Esophagus muscularis mucosa (tissue), 4 donors: ENCODE data around the gene NLK. TPM values are rescaled to one million over a fixed set of nuclear protein-coding genes. Genes with fewer than 3 reads are reported as not detected.

Source experiments
- DNase-seq: peaks from one replicate; pipeline ENCODE4 v3.0.0-alpha.2; 2017; ENCODE audit errors: extremely low spot score
- H3K27ac ChIP-seq, 4 donors: fragments of 200-600 bp; sonication (generic); replicated peaks in 1 of 4; 1 replicate in 3 of 4; 2 replicates in 1 of 4; pipeline ENCODE4 v1.5.1; 2016 to 2019; ENCODE audit warnings: mild to moderate bottlenecking in 1 of 4
- H3K27me3 ChIP-seq, 4 donors: fragments of 200-600 bp; sonication (generic); one replicate each; pipeline versions ENCODE4 v1.5.1 to v1.6.0; 2016 to 2019
- H3K36me3 ChIP-seq, 4 donors: fragments of 200-600 bp; sonication (generic); one replicate each; pipeline ENCODE4 v1.5.1; 2016 to 2019
- H3K4me1 ChIP-seq, 4 donors: fragments of 200-600 bp; sonication (generic); one replicate each; pipeline ENCODE4 v1.5.1; 2016 to 2019
- H3K4me3 ChIP-seq, 4 donors: fragments of 200-600 bp; sonication (generic); 1 replicate in 2 of 4; 2 replicates in 2 of 4; pipeline ENCODE4 v1.5.1; 2016 to 2019; ENCODE audit warnings: mild to moderate bottlenecking in 4 of 4, moderate library complexity in 1 of 4
- H3K9me3 ChIP-seq, 4 donors: fragments of 200-600 bp; sonication (generic); 1 replicate in 3 of 4; 2 replicates in 1 of 4; pipeline ENCODE4 v1.5.1; 2016 to 2019
- CTCF ChIP-seq, 3 experiments: fragments of 200-600 bp in 2 of 3; fragments of 450-650 bp in 1 of 3; sonication (generic) in 2 of 3; IDR thresholded peaks; one replicate each; pipeline ENCODE4 v1.5.1; 2017 to 2019; ENCODE audit warnings: antibody characterized with exemption in 3 of 3, mild to moderate bottlenecking in 2 of 3, moderate library complexity in 1 of 3
- EP300 ChIP-seq: sonication (generic); formaldehyde crosslinking; IDR thresholded peaks from one replicate; pipeline ENCODE4 v1.6.1; 2017; ENCODE audit warnings: antibody characterized with exemption
- POLR2A ChIP-seq: fragments of 450-650 bp; IDR thresholded peaks from one replicate; pipeline ENCODE4 v1.6.1; 2017; ENCODE audit warnings: antibody characterized with exemption, moderate library complexity, mild to moderate bottlenecking, low read depth
- POLR2AphosphoS5 ChIP-seq, 2 donors: sonication (generic); formaldehyde crosslinking; IDR thresholded peaks; one replicate each; pipeline ENCODE4 v1.6.1; 2017; ENCODE audit warnings: antibody characterized with exemption in 2 of 2
- WGBS: methylation state at CpG from one replicate; pipeline ENCODE4 v1.1.5; 2018; 5-methylcytosine and 5-hydroxymethylcytosine counted together
- intact Hi-C: fragments of 100-400 bp; cut with DNase I; formaldehyde crosslinking; loops from one replicate; pipeline ENCODE4 v1.15.1; 2023
- total RNA-seq, 4 donors: library from RNA; depleted of rRNA; stranded (reverse); fragments of >200 nt; gene quantifications; one replicate each; pipeline versions ENCODE4 v1.1.0 to v1.2.1, GENCODE V29; 2016

Gene NLK
- total RNA-seq, 4 donors from 2014 or later = 10.1 to 16.2 (median 12.6) TPM

- intact Hi-C loops = no loop called here
- 63% methylated on average over 1 of the region's 1 CpG for WGBS
- Histone ChIP-seq H3K36me3 (no peaks in the 10 kb centered on the region), H3K27me3 (no peaks in the 10 kb centered on the region), H3K4me3 (no peak overlapping the region), H3K4me1 (peaks cover 0 to 19% (median 6%) of the 10 kb centered on the region in 4 donors), H3K27ac (no peak overlapping the region), H3K9me3 (no peaks in the 10 kb centered on the region)
- no peak for DNase-seq
- no peak for TF ChIP-seq EP300
- TF ChIP-seq POLR2AphosphoS5 (IDR thresholded peaks at IDR 0.05) = no peak
- TF ChIP-seq POLR2A = no peak
- no peak for TF ChIP-seq CTCF (IDR thresholded peaks at IDR 0.05)
Observed at GRCh38 chr17:28100936-28101335, 58.5 kb downstream of the NLK start.

- no peaks in the 10 kb centered on the region for H3K9me3 ChIP-seq
- DNase-seq = no peak
- intact Hi-C loops = no loop called here
- H3K36me3 ChIP-seq = no peaks in the 10 kb centered on the region
- peaks cover 0 to 12% (median 5%) of the 10 kb centered on the region in 4 donors for H3K4me1 ChIP-seq
- H3K4me3 ChIP-seq = no peak overlapping the region
- no peaks in the 10 kb centered on the region for H3K27me3 ChIP-seq
- no peak overlapping the region for H3K27ac ChIP-seq
- TF ChIP-seq POLR2A (no peak), CTCF (IDR thresholded peaks at IDR 0.05) (no peak), POLR2AphosphoS5 (IDR thresholded peaks at IDR 0.05) (no peak)
Observed at GRCh38 chr17:28101919-28102318, 59.4 kb downstream of the NLK start.

GRCh38 chr17:28105501-28105900, 63.0 kb downstream of the NLK start:
- TF ChIP-seq EP300 (no peak), CTCF (IDR thresholded peaks at IDR 0.05) (no peak), POLR2A (no peak), POLR2AphosphoS5 (IDR thresholded peaks at IDR 0.05) (no peak)
- Histone ChIP-seq H3K4me3 (no peak overlapping the region), H3K4me1 (no peaks in the 10 kb centered on the region), H3K36me3 (no peaks in the 10 kb centered on the region), H3K27me3 (no peaks in the 10 kb centered on the region), H3K9me3 (no peaks in the 10 kb centered on the region), H3K27ac (no peak overlapping the region)
- 86% methylated on average over 1 of the region's 1 CpG for WGBS
- intact Hi-C loops = no loop called here
- DNase-seq = no peak

GRCh38 chr17:28110184-28110583, 67.7 kb downstream of the NLK start:
- Histone ChIP-seq H3K27me3 (no peaks in the 10 kb centered on the region), H3K27ac (no peak overlapping the region), H3K4me3 (no peak overlapping the region), H3K4me1 (peaks cover 16 to 21% (median 18%) of the 10 kb centered on the region in 4 donors), H3K9me3 (no peaks in the 10 kb centered on the region), H3K36me3 (no peaks in the 10 kb centered on the region)
- no peak for DNase-seq
- TF ChIP-seq CTCF (IDR thresholded peaks at IDR 0.05) (no peak), POLR2A (no peak), POLR2AphosphoS5 (IDR thresholded peaks at IDR 0.05) (no peak), EP300 (no peak)
- 93% methylated on average over 1 of the region's 1 CpG for WGBS
- intact Hi-C loops = no loop called here

GRCh38 chr17:28112181-28112580, 69.7 kb downstream of the NLK start:
- Histone ChIP-seq H3K9me3 (no peaks in the 10 kb centered on the region), H3K27me3 (no peaks in the 10 kb centered on the region), H3K4me3 (no peak overlapping the region), H3K36me3 (no peaks in the 10 kb centered on the region), H3K4me1 (peaks cover 16 to 21% (median 18%) of the 10 kb centered on the region in 4 donors), H3K27ac (peak overlapping the region in 2 of 4 donors; percentile 6 to 12)
- TF ChIP-seq EP300 = no peak
- no peak for TF ChIP-seq POLR2A
- TF ChIP-seq CTCF (IDR thresholded peaks at IDR 0.05) = no peak
- no peak for TF ChIP-seq POLR2AphosphoS5 (IDR thresholded peaks at IDR 0.05)
- intact Hi-C loops = no loop called here
- WGBS = 71% methylated on average over 1 of the region's 1 CpG
- DNase-seq = no peak
